Myocyte (in vitro differentiated cells): ENCODE results near the gene CDY2B. TPM values are rescaled to one million over a fixed set of nuclear protein-coding genes. Genes with fewer than 3 reads are reported as not detected.
"Not testable (repeated sequence)": the region's sequence is repeated elsewhere in the genome, so short reads cannot be mapped to it uniquely, and the experiment has no call there.

ENCODE experiments used
- DNase-seq: peaks from one replicate; pipeline ENCODE4 v3.0.0-alpha.2; 2012; ENCODE audit warnings: low read depth
- polyA plus RNA-seq: library from polyadenylated mRNA; unstranded; fragments of >200 nt; gene quantifications from one replicate; pipeline ENCODE4 v1.2.1, GENCODE V29; 2012; ENCODE audit warnings: missing spikeins
- total RNA-seq: library from RNA; depleted of rRNA; stranded (reverse); fragments of >200 nt; gene quantifications from 2 replicates; pipeline ENCODE4 v1.2.3, GENCODE V29; 2014

CDY2B gene, protein sequence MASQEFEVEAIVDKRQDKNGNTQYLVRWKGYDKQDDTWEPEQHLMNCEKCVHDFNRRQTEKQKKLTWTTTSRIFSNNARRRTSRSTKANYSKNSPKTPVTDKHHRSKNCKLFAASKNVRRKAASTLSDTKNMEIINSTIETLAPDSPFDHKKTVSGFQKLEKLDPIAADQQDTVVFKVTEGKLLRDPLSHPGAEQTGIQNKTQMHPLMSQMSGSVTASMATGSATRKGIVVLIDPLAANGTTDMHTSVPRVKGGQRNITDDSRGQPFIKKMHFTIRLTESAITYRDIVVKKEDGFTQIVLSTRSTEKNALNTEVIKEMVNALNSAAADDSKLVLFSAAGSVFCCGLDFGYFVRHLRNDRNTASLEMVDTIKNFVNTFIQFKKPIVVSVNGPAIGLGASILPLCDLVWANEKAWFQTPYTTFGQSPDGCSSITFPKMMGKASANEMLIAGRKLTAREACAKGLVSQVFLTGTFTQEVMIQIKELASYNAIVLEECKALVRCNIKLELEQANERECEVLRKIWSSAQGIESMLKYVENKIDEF
- total RNA-seq: not detected in 2 replicates
- polyA plus RNA-seq: not detected

- not testable (repeated sequence) for DNase-seq
Measured at GRCh38 chrY:17880120-17880519, at the start of gene CDY2B. TSS of gene CDY2B (minus strand) at chrY:17880220. CDS start at chrY:17879892, 328 bp downstream.

DNA sequence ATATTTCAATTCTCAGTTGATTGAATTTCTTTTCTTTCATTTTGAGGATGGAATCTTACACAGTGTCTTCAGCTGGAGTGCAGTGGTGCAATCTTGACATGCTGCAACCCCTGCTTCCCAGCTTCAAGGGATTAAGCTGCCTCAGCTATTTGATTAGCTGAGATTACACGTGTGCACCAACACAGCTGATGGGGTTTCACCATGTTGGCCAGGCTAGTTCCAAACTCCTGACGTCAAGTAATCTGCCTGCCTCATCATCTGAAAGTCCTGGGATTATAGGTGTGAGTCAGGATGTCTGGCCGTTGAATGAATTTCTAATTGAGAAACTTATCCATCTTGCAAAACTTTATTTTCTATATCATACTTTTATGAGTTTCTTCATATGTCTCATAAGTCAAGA is 28.0 kb upstream of the CDY2B start:
- not testable (repeated sequence) for DNase-seq

- not testable (repeated sequence) for DNase-seq
Measured at GRCh38 chrY:17907351-17907750, 27.3 kb upstream of the CDY2B start.

DNA sequence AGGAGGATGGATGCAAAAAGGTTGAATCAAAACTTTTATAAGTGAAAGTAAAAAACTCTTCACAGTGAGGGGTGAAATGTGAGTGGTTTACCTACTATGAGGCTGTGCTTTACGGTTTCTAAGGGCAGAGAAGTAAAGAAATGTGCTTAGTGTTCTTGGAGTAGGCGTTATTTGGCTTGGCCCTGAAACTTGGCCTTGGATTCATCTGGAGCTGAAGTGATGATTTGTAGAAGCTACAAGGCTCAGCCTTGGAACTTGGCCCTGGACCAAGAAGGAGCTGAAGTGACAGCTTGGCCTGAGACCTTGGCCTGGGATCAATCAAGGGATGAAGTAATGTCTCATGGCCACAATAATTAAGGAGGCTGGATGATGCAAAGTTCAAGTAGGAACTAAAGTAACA is 1.7 kb upstream of the CDY2B start:
- not testable (repeated sequence) for DNase-seq

GRCh38 chrY:17876767-17877166 is 3.3 kb downstream of the CDY2B start:
- not testable (repeated sequence) for DNase-seq

- not testable (repeated sequence) for DNase-seq
Measured at GRCh38 chrY:17875401-17875800, 4.6 kb downstream of the CDY2B start.

GRCh38 chrY:17871194-17871903 is 8.7 kb downstream of the CDY2B start:
- DNase-seq: not testable (repeated sequence)

GRCh38 chrY:17870737-17871136 is 9.3 kb downstream of the CDY2B start:
- not testable (repeated sequence) for DNase-seq

DNA sequence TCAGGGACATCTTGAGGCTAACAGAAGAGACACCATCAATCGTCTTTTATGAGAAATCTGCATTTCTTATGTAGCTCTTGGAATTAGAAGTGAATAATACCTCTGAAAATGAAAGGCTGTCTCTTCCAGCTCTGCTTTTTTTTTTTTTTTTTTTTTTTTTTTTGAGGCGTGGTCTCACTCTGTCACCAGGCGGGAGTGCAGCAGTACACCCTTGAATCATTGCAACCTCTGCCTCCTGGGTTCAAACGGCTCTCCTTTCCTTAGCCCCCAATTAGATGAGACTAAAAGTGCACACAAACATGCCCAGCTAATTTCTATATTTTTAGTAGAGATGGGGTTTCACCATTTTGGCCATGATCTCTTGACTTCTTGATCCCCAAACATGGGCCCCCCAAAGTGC is 12.2 kb downstream of the CDY2B start:
- DNase-seq: not testable (repeated sequence)

- DNase-seq: not testable (repeated sequence)
Measured at GRCh38 chrY:17860634-17861033, 19.4 kb downstream of the CDY2B start.

DNA sequence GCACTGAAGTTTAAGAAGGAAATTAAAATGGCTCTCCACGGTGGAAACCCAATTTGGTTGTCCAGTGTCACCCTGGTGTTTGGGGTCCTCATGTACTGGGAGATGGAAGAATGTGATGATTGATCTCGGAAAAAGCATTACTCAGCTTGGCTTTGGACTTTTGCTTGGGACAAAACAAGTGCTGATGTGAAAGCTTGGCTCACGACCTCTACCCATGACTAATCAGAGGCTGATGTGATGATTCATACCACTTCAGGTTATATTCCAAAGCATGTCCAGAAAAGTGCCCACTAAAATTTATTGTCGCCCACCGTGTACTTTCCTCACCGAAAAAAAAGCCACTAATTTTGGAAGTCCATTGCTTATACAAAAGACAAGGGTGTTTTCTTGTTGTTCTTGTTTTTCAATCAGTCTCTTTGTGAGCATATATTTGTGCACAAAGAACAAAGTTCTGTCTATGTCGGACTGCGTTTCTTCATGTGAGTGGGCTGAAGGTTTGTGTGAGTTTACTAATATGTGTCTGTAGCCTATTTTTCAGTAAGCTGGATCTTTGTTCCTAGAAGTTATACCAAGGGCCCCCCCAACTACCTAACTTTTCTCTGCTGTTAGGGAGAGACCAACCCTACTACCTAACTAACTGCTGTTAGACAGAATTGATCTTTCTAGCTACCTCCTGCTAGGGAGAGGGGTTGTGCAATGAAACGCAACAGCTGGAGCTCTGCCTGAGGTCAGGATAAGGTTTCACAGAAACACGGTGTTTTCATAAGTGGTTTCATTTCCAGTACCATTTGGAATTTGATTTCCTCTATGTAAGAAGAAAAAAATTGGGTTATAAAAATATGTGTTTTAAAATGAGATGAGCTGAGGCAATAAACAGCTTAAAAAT is 22.8 kb downstream of the CDY2B start:
- not testable (repeated sequence) for DNase-seq

DNA sequence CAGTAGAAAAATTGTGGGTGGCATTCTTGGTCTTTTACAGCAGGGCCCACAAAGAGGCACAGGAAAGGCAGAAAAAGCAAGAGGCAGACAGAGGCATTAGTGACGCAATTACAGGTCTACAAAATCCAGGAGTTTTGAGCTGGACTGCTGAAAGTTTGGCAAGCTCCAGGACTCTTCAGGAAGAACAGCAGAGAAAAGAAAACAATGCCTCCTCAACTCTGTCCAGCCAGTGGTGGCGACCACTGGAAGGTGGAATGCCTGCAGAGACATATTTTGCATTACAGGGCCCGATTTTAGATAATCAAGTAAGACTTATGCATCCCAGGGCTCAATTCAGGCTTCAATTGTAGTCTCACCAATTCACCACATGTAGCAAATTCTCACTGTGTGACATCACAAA is 23.5 kb downstream of the CDY2B start:
- not testable (repeated sequence) for DNase-seq

GRCh38 chrY:17849131-17849530 is 30.9 kb downstream of the CDY2B start:
- DNase-seq: not testable (repeated sequence)

DNA sequence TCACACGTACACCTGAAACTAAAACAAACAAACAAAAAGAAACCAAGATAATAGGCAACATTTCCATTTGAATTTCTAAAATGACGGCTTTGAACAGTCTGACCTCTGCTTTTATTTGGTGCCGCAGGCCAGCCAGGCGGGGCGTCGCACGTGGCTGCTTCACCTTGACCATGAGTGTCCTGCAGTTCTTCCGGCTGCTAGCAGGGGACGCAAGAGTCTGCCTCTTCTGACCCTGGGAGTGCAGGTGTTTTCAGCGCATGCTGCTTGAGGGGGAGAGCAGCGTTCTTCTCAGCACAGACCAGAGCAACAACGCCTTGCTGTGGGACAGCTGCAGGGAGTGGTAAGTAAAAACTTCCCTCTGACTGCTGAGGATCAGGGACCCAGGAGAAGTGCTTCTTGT is 47.9 kb downstream of the CDY2B start:
- DNase-seq: not testable (repeated sequence)

Other genes with a start within 250 kb of the CDY2B start
- not detected in 2 replicates for gene CDY2A, start 145.6 kb upstream of the CDY2B start, total RNA-seq